Measurements from ENCODE around the gene MOSPD2. TPM values are rescaled to one million over a fixed set of nuclear protein-coding genes. Genes with fewer than 3 reads are reported as not detected.

Gene MOSPD2
- total RNA-seq, 4 donors from 2014 or later, result 27.7 to 38.1 (median 35.7) TPM

DNA sequence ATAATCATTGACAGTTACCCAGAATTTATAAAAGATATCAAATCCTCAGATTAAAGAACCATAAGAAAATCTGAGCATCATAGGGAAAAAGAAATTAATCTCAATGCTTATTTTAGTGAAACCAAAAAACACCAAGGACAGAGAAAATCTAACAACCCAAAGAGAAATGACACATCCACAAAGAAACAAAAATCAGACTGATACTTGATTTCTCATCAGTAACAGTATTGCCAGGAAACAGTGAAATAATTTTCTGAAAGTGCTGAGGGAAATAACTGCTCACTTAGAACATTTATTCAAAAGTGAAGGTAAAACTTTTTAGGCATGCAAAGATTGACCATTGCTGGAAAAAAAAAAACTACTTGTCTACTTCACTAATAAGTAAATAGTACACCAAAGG is 10.6 kb downstream of the MOSPD2 start:
- TF ChIP-seq, protein P1, sequence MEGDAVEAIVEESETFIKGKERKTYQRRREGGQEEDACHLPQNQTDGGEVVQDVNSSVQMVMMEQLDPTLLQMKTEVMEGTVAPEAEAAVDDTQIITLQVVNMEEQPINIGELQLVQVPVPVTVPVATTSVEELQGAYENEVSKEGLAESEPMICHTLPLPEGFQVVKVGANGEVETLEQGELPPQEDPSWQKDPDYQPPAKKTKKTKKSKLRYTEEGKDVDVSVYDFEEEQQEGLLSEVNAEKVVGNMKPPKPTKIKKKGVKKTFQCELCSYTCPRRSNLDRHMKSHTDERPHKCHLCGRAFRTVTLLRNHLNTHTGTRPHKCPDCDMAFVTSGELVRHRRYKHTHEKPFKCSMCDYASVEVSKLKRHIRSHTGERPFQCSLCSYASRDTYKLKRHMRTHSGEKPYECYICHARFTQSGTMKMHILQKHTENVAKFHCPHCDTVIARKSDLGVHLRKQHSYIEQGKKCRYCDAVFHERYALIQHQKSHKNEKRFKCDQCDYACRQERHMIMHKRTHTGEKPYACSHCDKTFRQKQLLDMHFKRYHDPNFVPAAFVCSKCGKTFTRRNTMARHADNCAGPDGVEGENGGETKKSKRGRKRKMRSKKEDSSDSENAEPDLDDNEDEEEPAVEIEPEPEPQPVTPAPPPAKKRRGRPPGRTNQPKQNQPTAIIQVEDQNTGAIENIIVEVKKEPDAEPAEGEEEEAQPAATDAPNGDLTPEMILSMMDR (IDR thresholded peaks at IDR 0.05; ENCODE audit: low read depth), result no peak

GRCh38 chrX:14884714-14885113 is 11.5 kb downstream of the MOSPD2 start:
- TF ChIP-seq, protein P1 (IDR thresholded peaks at IDR 0.05; ENCODE audit: low read depth), result no peak

DNA sequence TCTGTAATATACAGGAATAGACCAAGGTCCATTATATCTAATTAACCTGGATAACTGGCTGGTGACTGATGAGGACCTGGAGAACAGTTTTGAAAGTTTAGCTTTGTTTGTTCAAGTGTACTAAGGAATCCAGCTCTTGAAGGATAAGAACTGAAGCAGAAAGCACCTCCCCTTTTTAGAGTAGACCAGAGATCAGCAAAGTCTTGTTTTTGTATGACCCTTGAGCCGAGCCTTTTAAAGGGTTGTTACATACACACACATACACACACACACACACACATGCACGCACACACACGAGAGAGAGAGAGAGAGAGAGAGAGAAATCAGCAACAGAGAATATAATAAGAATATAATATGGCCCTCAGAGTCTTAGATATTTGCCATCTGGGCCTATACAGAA is 13.0 kb downstream of the MOSPD2 start:
- TF ChIP-seq, protein P1 (IDR thresholded peaks at IDR 0.05; ENCODE audit: low read depth), result no peak

DNA sequence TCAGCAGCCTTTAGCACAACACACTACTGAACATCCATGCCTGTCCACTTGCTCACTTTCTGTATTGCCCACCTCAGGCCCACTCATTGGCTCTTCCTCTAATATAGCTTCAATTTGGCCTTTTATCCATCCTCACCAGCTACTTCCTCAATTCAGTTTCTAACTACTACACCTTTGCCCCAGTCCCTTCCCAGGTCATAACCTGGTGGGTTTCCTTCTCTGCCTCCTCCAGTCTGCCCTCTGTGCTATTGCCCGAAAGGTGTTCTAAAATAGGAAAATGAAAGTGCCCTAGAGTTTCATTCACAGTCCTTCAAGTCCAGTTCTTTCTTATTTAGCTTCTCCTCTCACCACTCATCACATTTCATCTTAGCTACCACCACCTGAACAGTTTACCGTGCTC is 23.1 kb downstream of the MOSPD2 start:
- TF ChIP-seq, protein P1 (IDR thresholded peaks at IDR 0.05; ENCODE audit: low read depth), result no peak

GRCh38 chrX:14897042-14897441 is 23.8 kb downstream of the MOSPD2 start:
- TF ChIP-seq, protein P1 (IDR thresholded peaks at IDR 0.05; ENCODE audit: low read depth), result no peak

DNA sequence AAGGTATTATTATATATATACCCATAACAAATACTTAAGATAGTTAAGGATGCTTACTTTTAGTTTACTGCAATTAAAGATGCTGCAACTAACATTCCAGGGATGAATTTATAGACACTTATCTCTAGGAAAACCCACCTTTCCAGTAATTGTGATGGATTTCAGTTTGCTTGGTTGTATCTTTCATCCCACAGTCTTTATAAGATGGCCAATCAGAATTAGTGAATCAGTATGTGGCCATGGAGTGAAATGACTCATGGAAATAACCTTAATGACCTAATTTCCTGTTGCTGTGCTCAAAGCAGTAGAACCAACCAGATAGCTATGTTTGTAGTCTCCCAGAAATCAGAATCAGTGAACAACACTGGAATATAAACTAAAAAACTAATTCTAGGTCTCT is 26.4 kb downstream of the MOSPD2 start:
- TF ChIP-seq, protein P1 (IDR thresholded peaks at IDR 0.05; ENCODE audit: low read depth), result no peak

- TF ChIP-seq, protein P1 (IDR thresholded peaks at IDR 0.05; ENCODE audit: low read depth), result no peak
Measured at GRCh38 chrX:14902537-14902936, 29.3 kb downstream of the MOSPD2 start.
